HEK293T (cell line): ENCODE measurements around the gene AKNA.

ENCODE experiments used
- ARNT ChIP-seq: fragments of 450-650 bp; IDR thresholded peaks from 2 replicates; pipeline ENCODE4 v1.6.1; 2017; ENCODE audit warnings: mild to moderate bottlenecking
- BHLHE40 ChIP-seq: fragments of 450-650 bp; IDR thresholded peaks from 2 replicates; pipeline ENCODE4 v1.6.1; 2016; ENCODE audit warnings: mild to moderate bottlenecking, moderate library complexity, borderline replicate concordance
- CTBP1 ChIP-seq: fragments of 450-650 bp; IDR thresholded peaks from 2 replicates; pipeline ENCODE4 v1.6.1; 2016; ENCODE audit warnings: borderline replicate concordance
- ELF4 ChIP-seq: fragments of 450-650 bp; IDR thresholded peaks from 2 replicates; pipeline ENCODE4 v1.6.1; 2017; ENCODE audit warnings: antibody characterized with exemption
- FOXA1 ChIP-seq: fragments of 450-650 bp; IDR thresholded peaks from 2 replicates; pipeline ENCODE4 v1.6.1; 2016; ENCODE audit warnings: mild to moderate bottlenecking
- FOXK2 ChIP-seq: fragments of 450-650 bp; IDR thresholded peaks from 2 replicates; pipeline ENCODE4 v1.6.1; 2016; ENCODE audit warnings: mild to moderate bottlenecking
- FOXM1 ChIP-seq: fragments of 450-650 bp; IDR thresholded peaks from 2 replicates; pipeline ENCODE4 v1.6.1; 2017; ENCODE audit warnings: mild to moderate bottlenecking, borderline replicate concordance
- HDGF ChIP-seq: fragments of 450-650 bp; IDR thresholded peaks from 2 replicates; pipeline ENCODE4 v1.6.1; 2017; ENCODE audit warnings: antibody characterized with exemption, borderline replicate concordance
- LEF1 ChIP-seq: fragments of 450-650 bp; IDR thresholded peaks from 2 replicates; pipeline ENCODE4 v1.6.1; 2017; ENCODE audit warnings: mild to moderate bottlenecking, borderline replicate concordance
- NFRKB ChIP-seq: fragments of 450-650 bp; IDR thresholded peaks from 2 replicates; pipeline ENCODE4 v1.6.1; 2016; ENCODE audit warnings: mild to moderate bottlenecking, moderate library complexity
- SP1 ChIP-seq: fragments of 450-650 bp; IDR thresholded peaks from 2 replicates; pipeline ENCODE4 v1.6.1; 2017
- SUZ12 ChIP-seq: fragments of 450-650 bp; IDR thresholded peaks from 2 replicates; pipeline ENCODE4 v1.6.1; 2016; ENCODE audit warnings: mild to moderate bottlenecking
- TARDBP ChIP-seq: fragments of 450-650 bp; IDR thresholded peaks from 2 replicates; pipeline ENCODE4 v1.6.1; 2016
- TF ChIP-seq, protein P1 (sequence below): fragments of 450-650 bp; IDR thresholded peaks from 2 replicates; pipeline ENCODE4 v1.6.1; 2016

DNA sequence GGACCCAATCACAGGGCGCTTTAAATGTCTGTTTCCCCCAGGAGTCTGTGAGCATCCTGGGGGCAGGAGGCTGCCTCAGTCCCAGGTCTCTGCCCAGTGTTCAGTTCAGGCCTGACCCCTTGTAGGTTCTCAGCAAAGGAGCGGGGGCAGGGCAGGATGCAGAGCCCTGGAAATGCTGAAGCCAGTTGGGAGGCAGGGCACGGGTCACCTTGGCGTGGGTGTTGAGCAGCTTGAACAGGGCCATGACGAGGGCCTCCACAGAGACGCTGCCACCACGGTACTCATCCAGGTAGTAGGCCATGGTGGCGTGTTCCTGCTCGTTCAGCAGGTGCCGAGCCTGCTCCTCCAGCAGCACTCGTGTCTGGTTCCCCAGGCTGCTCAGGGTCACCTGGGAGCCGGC, 36.3 kb upstream of the AKNA start:
- no peak for TF ChIP-seq SUZ12
- TF ChIP-seq NFRKB: no peak
- no peak for TF ChIP-seq ARNT
- TF ChIP-seq SP1: no peak
- no peak for TF ChIP-seq FOXM1
- TF ChIP-seq CTBP1: no peak
- no peak for TF ChIP-seq BHLHE40
- TF ChIP-seq, protein P1, sequence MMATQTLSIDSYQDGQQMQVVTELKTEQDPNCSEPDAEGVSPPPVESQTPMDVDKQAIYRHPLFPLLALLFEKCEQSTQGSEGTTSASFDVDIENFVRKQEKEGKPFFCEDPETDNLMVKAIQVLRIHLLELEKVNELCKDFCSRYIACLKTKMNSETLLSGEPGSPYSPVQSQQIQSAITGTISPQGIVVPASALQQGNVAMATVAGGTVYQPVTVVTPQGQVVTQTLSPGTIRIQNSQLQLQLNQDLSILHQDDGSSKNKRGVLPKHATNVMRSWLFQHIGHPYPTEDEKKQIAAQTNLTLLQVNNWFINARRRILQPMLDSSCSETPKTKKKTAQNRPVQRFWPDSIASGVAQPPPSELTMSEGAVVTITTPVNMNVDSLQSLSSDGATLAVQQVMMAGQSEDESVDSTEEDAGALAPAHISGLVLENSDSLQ: no peak
- no peak for TF ChIP-seq FOXK2
- TF ChIP-seq FOXA1: no peak
- TF ChIP-seq ELF4: no peak
- TF ChIP-seq LEF1: no peak
- TF ChIP-seq HDGF: no peak
- TF ChIP-seq TARDBP: no peak
